ENCODE measurements around the gene KRTAP21-3. TPM values are rescaled to one million over a fixed set of nuclear protein-coding genes. Genes with fewer than 3 reads are reported as not detected.

KRTAP21-3 gene
- polyA plus RNA-seq, 1 donor from 2014 or later = not detected

- H3K79me2 ChIP-seq (replicated peaks; ENCODE audit: insufficient read depth, low read length) = no peaks in the 10 kb centered on the region
- H3K9me2 ChIP-seq (ENCODE audit: insufficient read depth, low read length) = no peaks in the 10 kb centered on the region
- no peaks in the 10 kb centered on the region for H4K20me1 ChIP-seq (ENCODE audit: insufficient read depth)
- no peak overlapping the region for H3K4me3 ChIP-seq (ENCODE audit: low read length)
- no peak overlapping the region for H3K9ac ChIP-seq (ENCODE audit: low read length)
- H3K27ac ChIP-seq (ENCODE audit: low read length) = no peak overlapping the region
- H3F3A ChIP-seq (ENCODE audit: insufficient read depth, low read length, poor library complexity, severe bottlenecking) = no peaks in the 10 kb centered on the region
- TF ChIP-seq REST (IDR thresholded peaks at IDR 0.05; ENCODE audit: borderline replicate concordance) = no peak
- TF ChIP-seq SMC3 (conservative IDR thresholded peaks at IDR 0.05; ENCODE audit: poor library complexity) = no peak
- TF ChIP-seq RAD21 (conservative IDR thresholded peaks at IDR 0.05) = no peak
- TF ChIP-seq POLR2AphosphoS5 (IDR thresholded peaks at IDR 0.05) = no peak
- TF ChIP-seq MXI1 (conservative IDR thresholded peaks at IDR 0.05; ENCODE audit: poor library complexity, severe bottlenecking) = no peak
- TF ChIP-seq CTCF (IDR thresholded peaks at IDR 0.05; ENCODE audit: poor library complexity, severe bottlenecking) = no peak
- no peak for TF ChIP-seq TAF1 (IDR thresholded peaks at IDR 0.05; ENCODE audit: low read depth)
- no peaks in the 10 kb centered on the region for H3K36me3 ChIP-seq (ENCODE audit: insufficient read depth, low read length)
- no peaks in the 10 kb centered on the region for H3K27me3 ChIP-seq (ENCODE audit: insufficient read depth, low read depth, low read length)
- H3K9me3 ChIP-seq (ENCODE audit: low read length) = no peaks in the 10 kb centered on the region
- H3K4me2 ChIP-seq (ENCODE audit: low read length) = no peak overlapping the region
- H2AFZ ChIP-seq (ENCODE audit: low read depth, low read length) = no peak overlapping the region
Observed at GRCh38 chr21:30714946-30715345, 3.6 kb downstream of the KRTAP21-3 start.

- Histone ChIP-seq H3K9me3 (ENCODE audit: low read length) (no peaks in the 10 kb centered on the region), H3K4me2 (ENCODE audit: low read length) (no peak overlapping the region), H3K79me2 (replicated peaks; ENCODE audit: insufficient read depth, low read length) (no peaks in the 10 kb centered on the region), H3K4me3 (ENCODE audit: low read length) (no peak overlapping the region), H3K27me3 (ENCODE audit: insufficient read depth, low read depth, low read length) (no peaks in the 10 kb centered on the region), H3K9ac (ENCODE audit: low read length) (no peak overlapping the region), H3K9me2 (ENCODE audit: insufficient read depth, low read length) (no peaks in the 10 kb centered on the region), H4K20me1 (ENCODE audit: insufficient read depth) (no peaks in the 10 kb centered on the region), H3K27ac (ENCODE audit: low read length) (no peak overlapping the region), H3K36me3 (ENCODE audit: insufficient read depth, low read length) (no peaks in the 10 kb centered on the region), H2AFZ (ENCODE audit: low read depth, low read length) (no peak overlapping the region), H3F3A (ENCODE audit: insufficient read depth, low read length, poor library complexity, severe bottlenecking) (no peaks in the 10 kb centered on the region)
- no peak for TF ChIP-seq MXI1 (conservative IDR thresholded peaks at IDR 0.05; ENCODE audit: poor library complexity, severe bottlenecking)
- TF ChIP-seq EZH2 (IDR thresholded peaks at IDR 0.05; ENCODE audit: borderline replicate concordance, insufficient read depth, low read length, poor library complexity, severe bottlenecking) = no peak
- TF ChIP-seq RAD21 (conservative IDR thresholded peaks at IDR 0.05) = no peak
- no peak for TF ChIP-seq POLR2AphosphoS5 (IDR thresholded peaks at IDR 0.05)
- TF ChIP-seq EP300 (conservative IDR thresholded peaks at IDR 0.05; ENCODE audit: poor library complexity, severe bottlenecking) = no peak
- TF ChIP-seq SMC3 (conservative IDR thresholded peaks at IDR 0.05; ENCODE audit: poor library complexity) = no peak
- no peak for TF ChIP-seq REST (IDR thresholded peaks at IDR 0.05; ENCODE audit: borderline replicate concordance)
- no peak for TF ChIP-seq CTCF (IDR thresholded peaks at IDR 0.05; ENCODE audit: poor library complexity, severe bottlenecking)
- no peak for TF ChIP-seq TAF1 (IDR thresholded peaks at IDR 0.05; ENCODE audit: low read depth)
Observed at GRCh38 chr21:30714456-30714855, 4.1 kb downstream of the KRTAP21-3 start.

All from neural cell (in vitro differentiated cells).